NCI-H82 treated with DMSO at 0.1 percent for 48 hours (cell line): ENCODE measurements around the gene DIAPH3.

Source experiments
- DNase-seq: peaks from one replicate; lab custom pipeline; 2025; ENCODE audit not compliant: unreplicated experiment; lab: John Stamatoyannopoulos, UW

The DIAPH3 gene

DNA sequence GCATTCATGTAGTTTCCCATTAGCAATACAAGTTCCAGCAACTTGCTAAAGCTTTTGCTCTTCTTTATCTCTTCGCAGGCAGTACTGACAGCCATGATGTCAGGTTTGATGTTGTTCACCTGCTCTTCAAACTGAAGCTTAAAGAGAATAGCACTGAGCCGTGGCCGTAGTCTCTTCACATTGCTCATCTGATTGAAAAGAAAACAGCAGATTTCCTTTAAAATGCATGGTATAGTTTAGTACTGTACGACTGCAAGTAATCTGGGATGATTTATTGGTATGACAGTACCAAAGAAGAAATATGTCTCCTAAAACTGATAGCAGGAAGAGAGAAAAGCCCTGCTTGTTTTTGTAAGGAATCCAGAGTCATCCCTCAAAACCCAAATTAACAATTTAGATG, 284.4 kb downstream of the DIAPH3 start:
- DNase-seq = no peak

DNA sequence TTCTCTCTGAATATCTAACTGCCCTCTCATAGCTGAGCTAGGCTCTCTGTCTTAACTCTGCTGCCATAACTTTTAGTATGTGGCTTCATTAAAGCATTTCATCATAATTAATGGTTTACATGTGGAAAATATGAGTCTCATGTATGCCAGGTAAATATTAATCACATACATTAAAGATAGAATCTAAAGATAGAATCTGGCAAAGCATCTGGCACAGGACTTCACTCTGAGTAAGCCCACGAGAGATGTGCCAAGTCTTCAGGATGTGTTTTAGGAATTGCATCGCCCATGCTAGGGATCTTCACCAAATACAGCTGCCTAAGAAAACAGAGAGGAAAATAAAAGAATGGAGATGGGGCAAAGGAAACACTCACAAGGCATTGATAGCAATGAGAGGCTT, 285.8 kb downstream of the DIAPH3 start:
- no peak for DNase-seq

DNA sequence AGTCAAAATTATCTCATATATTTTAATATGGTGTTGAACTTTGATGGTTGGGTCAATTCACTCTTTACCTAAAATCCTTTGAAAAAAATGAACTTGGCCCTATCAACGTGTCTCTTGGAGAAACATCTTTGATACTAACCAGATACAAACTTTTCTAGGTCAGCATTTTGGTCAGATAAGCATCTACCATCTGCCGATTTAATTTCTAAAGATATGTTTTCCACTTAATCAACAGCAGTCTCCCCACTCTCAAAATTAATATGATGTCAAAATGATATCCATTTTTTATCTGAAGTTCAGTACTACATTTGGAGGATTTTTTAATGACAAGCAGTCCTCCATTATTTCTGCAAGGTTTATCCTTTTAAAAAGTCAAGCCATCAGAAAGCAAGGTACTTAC, 288.8 kb downstream of the DIAPH3 start:
- DNase-seq = no peak

DNA sequence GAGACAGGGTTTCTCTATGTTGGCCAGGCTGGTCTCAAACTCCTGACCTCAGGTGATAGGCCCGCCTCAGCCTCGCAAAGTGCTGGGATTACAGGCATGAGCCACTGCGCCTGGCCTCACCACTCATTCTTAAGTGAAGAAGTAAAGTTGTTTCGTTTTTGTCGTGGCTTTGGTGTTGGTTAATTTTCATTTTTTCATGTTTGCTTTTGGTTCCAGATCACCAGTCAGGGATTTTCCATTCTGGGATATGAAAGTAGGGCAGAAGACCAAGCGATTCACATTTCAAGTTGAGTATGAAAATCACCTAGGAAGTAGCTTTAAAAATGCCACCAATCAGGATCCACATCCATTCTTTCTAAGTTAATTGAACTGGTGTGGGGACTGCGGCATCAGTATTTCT, 289.9 kb downstream of the DIAPH3 start:
- no peak for DNase-seq

DNA sequence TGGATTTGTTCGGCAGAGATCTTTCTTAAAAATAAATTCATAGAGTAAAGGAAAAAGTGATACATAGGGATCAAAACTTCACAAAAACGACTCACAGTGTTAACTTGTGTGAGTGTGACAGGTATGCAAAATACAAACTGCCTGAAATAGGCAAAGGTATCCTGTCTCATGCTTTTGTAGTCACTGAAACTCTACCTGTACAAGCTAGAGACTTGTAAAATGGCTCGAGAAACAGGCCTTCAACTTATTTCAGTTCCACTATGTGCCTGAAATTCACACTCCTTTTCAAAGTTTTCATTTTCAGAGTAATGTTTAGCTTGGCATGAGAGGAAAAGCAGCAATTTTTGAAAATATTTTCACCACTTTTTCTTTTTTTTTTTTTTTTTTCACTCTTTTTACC, 290.4 kb downstream of the DIAPH3 start:
- no peak for DNase-seq

DNA sequence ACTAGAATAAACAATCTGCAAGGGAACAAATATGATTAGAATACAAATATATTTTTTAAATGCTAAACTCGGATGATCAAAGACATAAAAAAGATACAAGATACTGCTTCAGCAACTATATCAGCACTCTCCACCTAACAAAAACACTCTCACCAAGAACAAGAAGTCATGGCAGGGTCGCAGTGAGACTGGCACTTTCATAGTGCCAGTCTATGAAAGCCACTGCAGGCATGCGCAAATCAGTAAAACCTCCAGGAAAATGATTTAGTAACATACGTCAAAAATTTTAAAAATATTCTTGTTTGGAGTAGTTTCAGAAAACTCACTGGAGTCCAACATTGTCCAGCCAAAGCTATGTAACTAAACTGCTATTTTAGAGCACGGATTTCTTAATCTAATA, 295.9 kb downstream of the DIAPH3 start:
- no peak for DNase-seq

DNA sequence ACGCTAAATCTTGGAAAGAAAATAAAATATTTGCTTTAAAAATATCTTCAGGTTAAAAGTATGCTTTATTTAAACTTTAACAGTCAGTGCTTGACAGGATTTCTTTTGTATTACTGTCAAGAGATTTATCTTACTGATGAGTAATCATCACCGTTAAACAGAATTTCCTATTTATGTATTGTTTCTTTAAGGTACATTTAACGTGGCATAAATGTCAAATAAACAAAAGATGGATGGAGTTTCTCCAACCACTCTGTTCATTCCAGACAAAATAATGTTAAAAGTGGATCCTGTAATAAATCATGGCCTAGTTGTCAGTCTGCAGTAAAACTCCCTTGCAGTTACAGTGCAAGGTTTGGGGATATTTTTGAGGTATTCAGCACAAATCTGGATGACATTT, 298.3 kb downstream of the DIAPH3 start:
- DNase-seq = no peak

DNA sequence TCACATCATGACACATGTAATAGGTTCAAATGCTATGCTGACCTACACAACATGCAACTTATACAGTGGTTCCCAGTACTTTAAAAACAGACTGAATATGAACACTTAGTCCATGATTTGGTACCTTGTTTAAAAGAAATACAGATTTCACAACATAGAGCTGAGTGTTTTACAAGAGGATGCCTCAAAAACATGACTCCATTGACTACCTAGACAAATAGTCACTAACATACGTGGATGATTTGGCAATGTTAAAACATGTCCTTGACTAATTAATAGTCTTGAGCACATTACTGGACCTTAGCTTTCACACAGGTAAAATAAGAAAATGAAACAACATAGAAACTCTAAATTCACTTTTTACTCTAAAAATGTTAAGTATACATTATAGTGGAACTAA, 300.1 kb downstream of the DIAPH3 start:
- no peak for DNase-seq

DNA sequence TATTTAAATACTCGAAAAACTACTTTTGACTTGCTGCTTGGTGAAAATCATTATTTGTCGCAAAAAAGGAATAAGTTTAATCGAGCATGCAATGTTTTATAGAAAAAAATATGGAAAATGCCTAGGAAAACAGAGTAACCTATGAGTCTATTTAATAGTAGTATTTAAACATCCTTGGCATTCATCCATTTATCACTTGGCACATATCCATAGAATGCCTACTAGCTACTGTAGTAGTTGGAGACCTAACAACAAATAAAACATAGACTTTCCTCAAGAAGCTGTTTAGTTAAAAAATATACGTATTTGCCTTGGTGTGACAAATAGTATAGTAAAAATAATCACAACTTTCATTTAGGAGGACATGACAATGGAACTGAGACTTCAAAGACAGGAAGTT, 302.1 kb downstream of the DIAPH3 start:
- no peak for DNase-seq

DNA sequence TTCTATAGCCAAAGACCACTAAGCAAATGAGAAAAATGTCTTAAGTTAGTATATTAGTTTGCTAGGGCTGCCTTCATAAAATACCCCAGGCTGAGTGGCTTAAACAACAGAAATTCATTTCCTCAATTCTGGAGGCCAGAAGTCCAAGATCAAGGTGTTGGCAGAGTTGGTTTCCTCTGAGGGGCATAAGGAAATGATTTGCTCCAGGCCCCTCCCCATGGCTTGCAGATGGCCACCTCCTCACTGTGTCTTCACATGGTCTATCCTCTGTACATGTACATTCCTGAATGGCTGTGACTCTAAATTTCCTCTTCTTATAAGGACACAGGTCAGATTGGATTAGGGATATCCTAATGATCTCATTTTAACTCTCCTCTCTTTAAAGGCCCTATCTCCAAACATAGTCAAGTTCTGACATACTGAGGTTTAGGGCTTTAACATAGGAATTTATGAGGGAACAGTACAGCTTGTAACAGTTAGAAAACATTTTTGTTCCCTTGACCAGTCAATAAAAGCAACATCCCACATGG, 307.4 kb downstream of the DIAPH3 start:
- no peak for DNase-seq

DNA sequence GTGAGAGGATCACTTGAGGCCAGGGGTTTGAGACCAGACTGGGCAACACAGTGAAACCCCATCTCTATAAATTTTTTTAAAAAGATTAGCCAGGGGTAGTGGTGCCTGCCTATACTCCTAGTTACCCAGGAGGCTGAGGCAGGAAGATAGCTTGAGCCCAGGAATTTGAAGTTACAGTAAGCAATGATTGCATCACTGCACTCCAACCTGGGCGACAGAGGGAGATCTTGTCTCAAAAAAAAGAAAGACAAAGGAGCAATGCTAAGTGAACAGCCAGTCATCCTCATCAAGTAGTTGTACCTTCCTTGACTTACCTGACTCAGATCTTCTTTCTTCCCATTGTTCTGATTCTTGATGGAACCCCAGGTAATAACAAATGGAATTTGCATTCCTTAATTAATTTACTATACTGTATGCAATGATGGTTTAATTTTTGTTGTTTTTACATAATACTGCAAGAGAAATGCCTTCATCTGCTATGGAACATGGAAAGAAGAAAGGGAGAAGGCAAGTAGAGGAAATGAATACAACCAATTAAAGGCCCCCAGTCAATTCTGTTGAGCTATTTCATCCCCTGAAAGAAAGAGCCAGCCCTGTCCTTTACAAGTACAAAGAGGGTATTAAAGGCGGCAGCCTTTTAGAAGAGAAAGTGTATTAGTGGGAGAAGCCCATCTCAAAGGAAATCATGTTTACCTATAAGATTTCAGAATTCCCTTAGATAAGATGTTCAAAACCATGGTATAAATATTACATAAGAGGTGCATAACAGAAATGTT, 316.7 kb downstream of the DIAPH3 start:
- DNase-seq = no peak

DNA sequence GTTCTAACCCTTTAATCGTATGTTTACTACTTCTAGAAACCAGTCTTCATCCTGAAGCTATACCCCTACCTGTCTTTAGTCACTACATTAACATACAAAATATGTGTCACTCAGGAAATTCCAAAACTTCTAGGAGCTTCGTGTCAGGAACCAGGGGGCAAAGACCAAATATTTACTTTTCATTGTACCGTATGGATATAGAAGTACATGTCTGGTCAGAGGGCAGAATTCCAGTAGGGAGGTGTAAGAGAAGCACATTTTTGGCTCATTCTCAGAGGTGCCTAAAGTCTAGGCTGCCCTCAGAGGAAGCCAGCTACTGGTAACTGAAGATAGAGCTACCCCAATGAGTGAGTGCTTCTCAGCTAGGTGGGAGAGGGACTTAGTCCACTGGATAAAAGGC, 320.7 kb downstream of the DIAPH3 start:
- no peak for DNase-seq

DNA sequence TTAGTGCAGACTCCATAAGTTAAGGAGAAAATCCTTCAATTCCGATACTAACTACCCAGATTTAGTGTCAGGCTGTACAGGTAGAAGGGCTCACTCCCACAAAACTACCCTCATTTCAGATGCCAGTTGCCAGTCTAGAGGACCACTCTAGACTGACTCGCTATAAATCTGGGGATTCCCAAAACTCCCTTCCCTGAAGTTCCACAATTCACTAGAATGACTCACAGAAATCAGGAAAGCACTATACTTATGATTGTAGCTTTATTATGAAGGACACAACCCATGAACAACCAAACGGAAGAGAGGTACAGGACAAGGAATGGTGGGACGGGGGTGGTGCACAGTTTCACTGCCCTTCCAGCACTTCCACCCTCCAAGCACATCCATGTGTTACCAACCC, 321.2 kb downstream of the DIAPH3 start:
- DNase-seq = no peak

DNA sequence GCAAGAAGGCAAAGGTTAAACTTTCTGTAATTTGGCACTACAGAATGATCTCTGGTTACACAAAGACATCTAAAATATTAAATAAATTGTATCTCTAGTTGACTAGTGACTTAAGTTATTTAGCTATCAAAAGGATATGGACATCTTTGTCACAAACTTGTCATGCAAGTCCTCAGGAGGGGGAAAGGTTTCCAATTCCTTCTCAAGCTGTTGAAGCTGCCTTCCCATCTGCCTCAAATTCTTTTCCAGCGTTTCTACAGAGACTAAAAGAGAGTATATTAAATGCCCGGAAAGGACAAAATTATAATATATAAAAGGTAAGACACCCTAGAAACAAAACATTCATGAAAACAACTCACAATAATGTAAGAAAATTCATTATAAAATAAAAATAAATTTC, 324.5 kb downstream of the DIAPH3 start:
- no peak for DNase-seq

DNA sequence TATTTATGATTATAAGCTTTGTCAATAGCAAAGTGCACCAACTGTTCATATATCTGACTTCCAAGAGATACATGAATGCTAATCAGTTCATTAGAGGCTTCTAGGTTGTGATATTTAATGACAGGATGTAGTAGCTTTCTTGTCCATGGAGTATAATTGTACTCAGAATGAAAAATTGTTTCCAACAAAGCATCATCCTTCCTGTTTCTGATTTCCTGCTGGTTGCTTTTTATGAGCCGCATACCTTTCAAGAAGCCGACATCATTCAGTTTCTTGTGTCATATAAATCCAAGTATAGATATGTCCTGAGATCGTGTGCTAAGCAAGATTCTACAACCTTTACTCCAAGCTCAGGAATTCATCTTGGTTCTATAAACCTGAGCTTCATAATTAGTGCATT, 326.6 kb downstream of the DIAPH3 start:
- DNase-seq = no peak

DNA sequence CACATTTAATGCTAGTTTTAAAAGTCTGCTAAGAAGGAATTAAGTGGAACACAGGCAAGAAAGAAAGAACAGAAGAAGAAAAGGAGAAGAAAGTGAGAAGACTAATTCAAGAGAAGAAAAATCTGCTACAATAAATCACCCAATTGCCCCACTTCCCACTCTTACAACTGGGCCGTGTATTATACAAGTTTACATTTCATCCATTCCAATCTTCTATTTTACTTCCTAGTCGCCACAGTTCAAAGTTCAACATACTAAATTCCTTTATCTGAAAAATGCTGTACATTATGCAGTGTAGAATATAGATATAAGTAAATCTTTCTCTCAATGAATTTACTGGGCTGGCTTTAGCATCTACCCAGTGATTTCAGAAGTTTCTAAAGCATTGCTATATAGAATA, 328.2 kb downstream of the DIAPH3 start:
- DNase-seq = no peak

DNA sequence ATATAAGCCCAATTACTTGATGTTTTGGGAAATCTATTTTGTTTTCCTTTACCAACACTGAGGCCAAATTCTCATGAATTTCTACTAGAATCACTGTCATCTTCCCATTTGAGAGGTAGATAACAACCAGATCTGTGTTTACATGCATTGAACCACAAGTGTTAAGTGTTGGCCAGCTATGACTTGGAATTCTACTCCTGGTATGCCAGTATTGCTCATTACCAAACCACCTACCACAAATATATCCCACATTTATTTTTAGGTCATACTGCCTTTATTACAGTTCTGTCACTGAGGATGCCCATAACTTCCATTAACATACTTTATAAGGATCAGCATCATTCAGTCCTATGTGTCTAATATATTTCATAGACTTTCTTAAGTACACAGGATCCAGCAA, 328.9 kb downstream of the DIAPH3 start:
- no peak for DNase-seq

DNA sequence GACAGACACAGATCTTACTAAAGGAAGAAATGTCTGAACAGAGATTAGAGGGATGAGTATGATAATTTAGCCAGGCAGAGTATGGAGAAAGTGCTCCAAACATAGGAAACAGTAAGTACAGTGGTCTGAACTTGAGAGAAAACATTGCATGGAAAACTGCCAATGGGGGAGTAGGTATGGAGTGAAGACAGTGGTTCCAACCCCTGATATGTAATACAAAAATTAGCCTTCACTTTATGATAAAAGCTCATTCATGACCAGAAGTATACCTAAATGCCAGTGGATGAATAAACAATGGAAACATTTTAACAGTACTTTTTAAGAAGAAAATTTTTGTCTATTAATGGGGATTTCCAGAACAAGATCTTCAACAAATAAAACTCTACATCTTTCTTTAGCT, 334.0 kb downstream of the DIAPH3 start:
- DNase-seq = no peak

DNA sequence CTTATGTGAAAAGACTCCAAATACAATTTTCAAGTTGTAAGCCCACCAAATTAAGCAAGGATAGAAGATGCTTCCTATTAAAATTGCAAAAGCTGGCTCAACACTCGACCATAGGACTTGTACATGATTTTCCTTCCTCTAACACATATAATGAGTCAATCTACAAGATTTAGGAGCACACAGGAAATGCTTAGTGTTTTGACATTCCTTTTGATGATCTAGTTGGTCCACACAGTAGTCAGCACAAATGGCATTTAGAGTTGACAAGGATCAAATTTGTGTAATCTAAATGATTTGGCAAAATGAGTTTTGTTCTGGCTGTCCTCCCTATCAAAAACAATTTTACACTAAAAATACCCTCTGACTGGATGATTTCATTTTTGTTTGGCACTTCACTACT, 340.2 kb downstream of the DIAPH3 start:
- no peak for DNase-seq

DNA sequence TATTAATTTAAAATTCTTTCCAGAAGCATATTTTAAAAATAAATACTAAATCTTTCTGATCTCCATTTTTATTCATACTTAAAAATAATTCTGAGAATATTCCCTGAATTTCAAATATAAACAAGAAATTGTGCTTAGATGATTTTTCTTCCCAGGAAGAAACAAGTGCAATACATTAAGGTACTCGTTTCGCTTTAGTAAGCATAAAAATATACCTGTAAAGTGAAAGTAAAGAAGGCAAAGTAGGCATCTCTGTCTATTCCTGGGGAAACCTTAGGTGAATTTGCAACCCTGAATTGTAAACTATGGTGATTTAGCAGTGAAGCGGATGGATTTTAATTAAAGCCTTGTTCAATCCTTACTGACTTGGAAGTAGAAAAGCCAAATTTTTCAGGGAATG, 354.2 kb downstream of the DIAPH3 start:
- no peak for DNase-seq

DNA sequence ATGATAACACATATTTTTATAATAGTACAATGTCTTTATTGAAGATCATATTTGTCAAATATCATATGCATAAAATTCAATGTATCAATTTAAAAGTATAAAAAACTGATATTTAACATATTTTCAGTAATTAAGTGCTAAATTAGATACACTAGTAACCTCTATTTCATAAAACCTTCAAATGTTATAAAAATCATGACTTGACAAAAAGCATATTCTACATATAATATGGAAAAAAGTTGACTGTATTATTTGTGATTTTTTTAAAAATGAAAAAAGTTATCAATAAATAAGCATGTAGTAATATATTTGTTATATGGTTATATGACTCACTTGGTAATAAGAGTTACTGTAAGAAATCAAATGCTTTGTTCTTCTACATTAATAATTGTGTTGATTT, 356.9 kb downstream of the DIAPH3 start:
- no peak for DNase-seq

DNA sequence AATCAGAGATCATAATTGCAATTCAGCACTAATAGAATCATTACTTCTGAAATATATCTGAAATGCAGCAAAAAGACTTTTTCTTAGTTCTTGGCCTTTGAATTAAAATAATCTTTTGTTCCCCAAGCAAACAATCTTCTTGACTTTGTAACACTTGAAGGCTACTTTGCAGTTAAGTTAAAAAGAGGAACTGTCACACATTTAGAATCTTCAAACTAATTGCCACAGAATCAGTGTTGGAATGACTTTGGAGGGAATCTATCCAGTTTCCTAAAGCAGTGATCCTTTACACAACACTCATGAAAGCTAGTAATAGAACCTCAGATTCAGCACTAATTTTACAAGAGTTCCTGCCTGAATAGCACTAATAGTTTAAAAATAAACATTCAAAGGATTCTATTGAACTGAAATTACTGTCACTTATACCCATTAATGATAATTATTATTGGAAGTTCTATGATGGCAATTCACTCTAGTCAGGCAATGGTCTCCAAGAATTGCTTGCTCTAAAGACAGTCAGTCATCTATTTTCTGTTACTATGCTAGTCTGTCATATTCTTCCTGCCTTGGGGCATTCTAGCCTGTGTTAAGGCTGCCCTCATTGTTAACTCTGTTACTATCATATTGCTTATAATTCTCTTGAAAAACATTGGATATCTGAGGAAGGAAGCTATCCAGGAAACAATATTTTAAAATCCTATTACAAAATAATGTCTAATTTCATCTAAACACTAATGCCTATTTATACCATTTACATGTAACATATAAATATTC, 362.4 kb downstream of the DIAPH3 start:
- DNase-seq = no peak
